ENCODE data around the gene EYS. TPM values are rescaled to one million over a fixed set of nuclear protein-coding genes. Genes with fewer than 3 reads are reported as not detected.

The EYS gene
- total RNA-seq, 1 experiment from 2014 or later, result not detected

DNA sequence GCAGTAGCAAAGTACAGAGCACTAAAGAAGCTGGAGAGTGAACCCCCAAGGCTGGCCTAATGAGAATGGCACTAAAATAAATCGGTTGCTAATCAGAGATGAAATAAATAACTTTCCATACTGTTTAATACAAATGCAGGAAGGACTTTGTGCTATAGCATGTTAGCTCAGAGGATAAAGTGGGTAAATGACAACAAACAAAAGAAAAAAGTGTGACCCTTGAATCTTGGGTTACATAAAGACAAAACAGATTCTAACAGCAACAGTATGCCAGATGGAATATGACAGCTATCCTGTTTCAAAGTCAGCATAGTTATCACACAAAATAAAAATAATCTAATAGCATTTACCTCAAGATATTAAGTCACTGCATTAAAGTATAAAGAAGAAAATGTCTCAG, 1448.7 kb downstream of the EYS start:
- H4K20me1 ChIP-seq (ENCODE audit: control insufficient read depth, insufficient read depth, insufficient read length), result no peaks in the 10 kb centered on the region
- no peak overlapping the region for H2BK20ac ChIP-seq (ENCODE audit: low read depth, low read length, poor library complexity, severe bottlenecking)
- no peak overlapping the region for H3K9ac ChIP-seq (ENCODE audit: extremely low read depth, insufficient read length, low read length)
- H4K8ac ChIP-seq (replicated peaks; ENCODE audit: insufficient read length, low read depth, low read length), result no peak overlapping the region
- no peak overlapping the region for H3K4ac ChIP-seq (ENCODE audit: low read depth, low read length)
- no CpG with 5 or more reads among the region's 1 CpG for WGBS (ENCODE audit: extremely low coverage, insufficient read length, low lambda C conversion rate)
- no peak overlapping the region for H2AFZ ChIP-seq (ENCODE audit: low read length)
- no peak overlapping the region for H4K91ac ChIP-seq (ENCODE audit: insufficient read length, low read depth, low read length)
- H4K5ac ChIP-seq (ENCODE audit: insufficient read length, low read depth, low read length), result no peak overlapping the region
- no peaks in the 10 kb centered on the region for H3K79me2 ChIP-seq (ENCODE audit: insufficient read depth, low read length)
- Mint-ChIP-seq H3K4me1 (peaks cover 27 to 28% of the 10 kb centered on the region in 2 experiments), H3K27me3 (ENCODE audit: low read depth) (no peaks in the 10 kb centered on the region), H3K4me3 (no peak overlapping the region), H3K36me3 (ENCODE audit: insufficient read depth in 1 of 3, low read depth in 3 of 3) (no peaks in the 10 kb centered on the region), H3K9me3 (no peaks in the 10 kb centered on the region), H3K27ac (no peak overlapping the region)
- H3K4me2 ChIP-seq (ENCODE audit: insufficient read depth, insufficient read length, low read length), result no peak overlapping the region
- H3K9me3 ChIP-seq (ENCODE audit: control insufficient read depth, low read depth, low read length), result no peaks in the 10 kb centered on the region
- DNase-seq, result no peak
- H2BK120ac ChIP-seq (ENCODE audit: low read depth, low read length, poor library complexity, severe bottlenecking), result no peak overlapping the region
- no peaks in the 10 kb centered on the region for H3K23me2 ChIP-seq (ENCODE audit: insufficient read length, low read depth, low read length, poor library complexity, severe bottlenecking)
- no peak overlapping the region for H3K27ac ChIP-seq (ENCODE audit: insufficient read length, low read depth, low read length)
- H3K79me1 ChIP-seq (ENCODE audit: insufficient read depth, low read depth, low read length, poor library complexity, severe bottlenecking), result no peaks in the 10 kb centered on the region
- H3K23ac ChIP-seq (ENCODE audit: insufficient read length, low read depth, low read length), result no peak overlapping the region
- no peak overlapping the region for H2BK5ac ChIP-seq (ENCODE audit: insufficient read length, low read length)
- no peak overlapping the region for H2BK15ac ChIP-seq (ENCODE audit: low read depth, low read length)
- no peak overlapping the region for H2BK12ac ChIP-seq (ENCODE audit: insufficient read length, low read depth, low read length)
- H3K18ac ChIP-seq (ENCODE audit: insufficient read length, low read depth, low read length), result no peak overlapping the region
- TF ChIP-seq, protein P1, sequence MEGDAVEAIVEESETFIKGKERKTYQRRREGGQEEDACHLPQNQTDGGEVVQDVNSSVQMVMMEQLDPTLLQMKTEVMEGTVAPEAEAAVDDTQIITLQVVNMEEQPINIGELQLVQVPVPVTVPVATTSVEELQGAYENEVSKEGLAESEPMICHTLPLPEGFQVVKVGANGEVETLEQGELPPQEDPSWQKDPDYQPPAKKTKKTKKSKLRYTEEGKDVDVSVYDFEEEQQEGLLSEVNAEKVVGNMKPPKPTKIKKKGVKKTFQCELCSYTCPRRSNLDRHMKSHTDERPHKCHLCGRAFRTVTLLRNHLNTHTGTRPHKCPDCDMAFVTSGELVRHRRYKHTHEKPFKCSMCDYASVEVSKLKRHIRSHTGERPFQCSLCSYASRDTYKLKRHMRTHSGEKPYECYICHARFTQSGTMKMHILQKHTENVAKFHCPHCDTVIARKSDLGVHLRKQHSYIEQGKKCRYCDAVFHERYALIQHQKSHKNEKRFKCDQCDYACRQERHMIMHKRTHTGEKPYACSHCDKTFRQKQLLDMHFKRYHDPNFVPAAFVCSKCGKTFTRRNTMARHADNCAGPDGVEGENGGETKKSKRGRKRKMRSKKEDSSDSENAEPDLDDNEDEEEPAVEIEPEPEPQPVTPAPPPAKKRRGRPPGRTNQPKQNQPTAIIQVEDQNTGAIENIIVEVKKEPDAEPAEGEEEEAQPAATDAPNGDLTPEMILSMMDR (conservative IDR thresholded peaks at IDR 0.05), result no peak
- H3K14ac ChIP-seq (ENCODE audit: insufficient read depth, low read length), result no peak overlapping the region
- H3K56ac ChIP-seq (ENCODE audit: insufficient read length, low read depth, low read length), result no peak overlapping the region
- H3K4me1 ChIP-seq (ENCODE audit: insufficient read depth, low read length), result no peaks in the 10 kb centered on the region; the same call in 1 of the 2 replicates
- H2AK5ac ChIP-seq (ENCODE audit: insufficient read length, low read length), result no peak overlapping the region
- H3K27me3 ChIP-seq (ENCODE audit: insufficient read depth, low read length), result no peaks in the 10 kb centered on the region
- no peak overlapping the region for H3T11ph ChIP-seq (ENCODE audit: low read length)
